IMR-90 (cell line): ENCODE results near the gene SCAF4. TPM values are rescaled to one million over a fixed set of nuclear protein-coding genes. Genes with fewer than 3 reads are reported as not detected.

Experiments used
- ATAC-seq: fragments of 200-7000 bp; cut with Tn5 transposase; 2 replicates; pipeline ENCODE4 v1.9.1; 2020; ENCODE audit warnings: low read depth, mild to moderate bottlenecking, moderate library complexity
- BruUV-seq: library from RNA; stranded (reverse); fragments of 400-500 nt; replicated peaks from 2 replicates; lab custom pipeline; 2021; lab: Mats Ljungman, UMichigan
- CTCF ChIA-PET: fragments of 300-600 bp; formaldehyde crosslinking; extraction: SDS; loops from one replicate; lab custom pipeline; 2021; ENCODE audit warnings: antibody characterized with exemption; lab: Yijun Ruan, JAX
- POLR2A ChIA-PET: fragments of 300-600 bp; sonication (Branson Sonifier 250); formaldehyde crosslinking; loops from one replicate; lab custom pipeline; 2022; ENCODE audit warnings: antibody characterized with exemption; ENCODE audit not compliant: unreplicated experiment; lab: Charles Lee
- DNase-seq: peaks from one replicate; pipeline ENCODE4 v3.0.0; 2013
- H2AFZ ChIP-seq: replicated peaks from 2 replicates; pipeline ENCODE3; 2013; ENCODE audit warnings: low read length, mild to moderate bottlenecking; ENCODE audit not compliant: poor library complexity
- H2AK5ac ChIP-seq: 2 replicates; pipeline ENCODE4 v1.6.1; 2013; ENCODE audit warnings: low read depth, low read length, inconsistent platforms
- H2AK9ac ChIP-seq: replicated peaks from 2 replicates; pipeline ENCODE3; 2013; ENCODE audit warnings: mild to moderate bottlenecking, low read depth, low read length, moderate library complexity; ENCODE audit not compliant: poor library complexity
- H2BK120ac ChIP-seq: 2 replicates; pipeline ENCODE4 v1.6.1; 2013; ENCODE audit warnings: low read depth, low read length, inconsistent platforms
- H2BK15ac ChIP-seq: 3 replicates; pipeline ENCODE4 v1.6.1; 2013; ENCODE audit warnings: low read depth, low read length, inconsistent platforms
- H2BK20ac ChIP-seq: 2 replicates; pipeline ENCODE4 v1.6.1; 2013; ENCODE audit warnings: low read depth, mild to moderate bottlenecking, inconsistent platforms, low read length, moderate library complexity
- H2BK5ac ChIP-seq: 2 replicates; pipeline ENCODE4 v1.6.1; 2013; ENCODE audit warnings: mild to moderate bottlenecking, low read depth, low read length, inconsistent platforms; ENCODE audit not compliant: poor library complexity, severe bottlenecking
- H3K14ac ChIP-seq: replicated peaks from 2 replicates; pipeline ENCODE4 v1.6.1; 2013; ENCODE audit warnings: low read depth, low read length, inconsistent platforms
- H3K18ac ChIP-seq: 2 replicates; pipeline ENCODE4 v1.6.1; 2013; ENCODE audit warnings: low read depth, low read length, control low read depth
- H3K23ac ChIP-seq: 2 replicates; pipeline ENCODE4 v1.6.1; 2013; ENCODE audit warnings: low read depth, low read length, inconsistent platforms
- H3K27ac ChIP-seq: 2 replicates; pipeline ENCODE4 v1.5.1; 2013; ENCODE audit warnings: mild to moderate bottlenecking, control low read depth, low read length; ENCODE audit not compliant: insufficient read depth
- H3K27me3 ChIP-seq: 2 replicates; pipeline ENCODE4 v1.6.1; 2013; ENCODE audit warnings: low read length; ENCODE audit not compliant: control insufficient read depth, insufficient read depth
- H3K36me3 ChIP-seq: 2 replicates; pipeline ENCODE4 v1.6.1; 2013; ENCODE audit warnings: low read length, mixed read lengths; ENCODE audit not compliant: control insufficient read depth, insufficient read depth
- H3K4ac ChIP-seq: 2 replicates; pipeline ENCODE4 v1.6.1; 2013; ENCODE audit warnings: low read depth, low read length, inconsistent platforms
- H3K4me1 ChIP-seq: 2 replicates; pipeline ENCODE4 v1.6.1; 2013; ENCODE audit warnings: low read length, mixed read lengths; ENCODE audit not compliant: control insufficient read depth, insufficient read depth
- H3K4me2 ChIP-seq: 2 replicates; pipeline ENCODE4 v1.6.1; 2013; ENCODE audit warnings: low read depth, mild to moderate bottlenecking, control low read depth, low read length, moderate library complexity
- H3K4me3 ChIP-seq: 2 replicates; pipeline ENCODE4 v1.5.1; 2013; ENCODE audit warnings: low read depth, mild to moderate bottlenecking, control low read depth, low read length, moderate library complexity; ENCODE audit not compliant: insufficient read depth
- H3K56ac ChIP-seq: 2 replicates; pipeline ENCODE4 v1.6.1; 2013; ENCODE audit warnings: low read length, inconsistent platforms; ENCODE audit not compliant: insufficient read depth; ENCODE audit errors: extremely low read depth
- H3K79me1 ChIP-seq, 2 experiments: 2 replicates each; pipeline ENCODE4 v1.6.1; 2013; ENCODE audit warnings: low read length in 2 of 2, inconsistent platforms in 1 of 2, low read depth in 1 of 2
- H3K9ac ChIP-seq: 2 replicates; pipeline ENCODE4 v1.6.1; 2013; ENCODE audit warnings: low read depth, low read length, control low read depth
- H3K9me1 ChIP-seq: 2 replicates; pipeline ENCODE4 v1.6.1; 2013; ENCODE audit warnings: low read length, inconsistent platforms; ENCODE audit not compliant: insufficient read depth
- H3K9me3 ChIP-seq: 2 replicates; pipeline ENCODE4 v1.6.1; 2013; ENCODE audit warnings: low read length; ENCODE audit not compliant: control insufficient read depth, insufficient read depth
- H4K20me1 ChIP-seq: 2 replicates; pipeline ENCODE4 v1.6.1; 2013; ENCODE audit warnings: low read length, inconsistent platforms; ENCODE audit not compliant: insufficient read depth
- H4K5ac ChIP-seq: 2 replicates; pipeline ENCODE4 v1.6.1; 2013; ENCODE audit warnings: mild to moderate bottlenecking, low read depth, low read length, control low read depth
- H4K8ac ChIP-seq, 2 experiments: 2 replicates each; pipeline ENCODE4 v1.6.1; 2013; ENCODE audit warnings: low read depth in 2 of 2, low read length in 2 of 2, control low read depth in 1 of 2, inconsistent platforms in 1 of 2
- H4K91ac ChIP-seq: 2 replicates; pipeline ENCODE4 v1.6.1; 2013; ENCODE audit warnings: low read depth, low read length, inconsistent platforms; ENCODE audit not compliant: insufficient read depth
- BHLHE40 ChIP-seq: fragments of 150-350 bp; IDR thresholded peaks from 2 replicates; pipeline ENCODE4 v1.6.1; 2016; ENCODE audit warnings: mild to moderate bottlenecking, low read depth, low read length
- CEBPB ChIP-seq: IDR thresholded peaks from 2 replicates; pipeline ENCODE4 v1.6.1; 2012; ENCODE audit warnings: low read depth, low read length, improper control_type of control experiment
- CHD1 ChIP-seq: IDR thresholded peaks from 2 replicates; pipeline ENCODE4 v1.6.1; 2012; ENCODE audit warnings: low read depth, low read length, improper control_type of control experiment
- CTCF ChIP-seq: conservative IDR thresholded peaks from 2 replicates; pipeline ENCODE4 v1.5.1; 2012; ENCODE audit warnings: mild to moderate bottlenecking, low read depth, low read length, improper control_type of control experiment
- ELK1 ChIP-seq: fragments of 150-350 bp; IDR thresholded peaks from 2 replicates; pipeline ENCODE4 v1.6.1; 2016; ENCODE audit warnings: low read depth, mild to moderate bottlenecking, low read length, moderate library complexity, borderline replicate concordance
- FOS ChIP-seq: fragments of 150-350 bp; IDR thresholded peaks from 2 replicates; pipeline ENCODE4 v1.6.1; 2016; ENCODE audit warnings: low read depth, low read length
- MAFK ChIP-seq: IDR thresholded peaks from 2 replicates; pipeline ENCODE4 v1.6.1; 2012; ENCODE audit warnings: low read depth, low read length, improper control_type of control experiment
- MAZ ChIP-seq: IDR thresholded peaks from 2 replicates; pipeline ENCODE4 v1.6.1; 2012; ENCODE audit warnings: low read depth, mild to moderate bottlenecking, low read length, improper control_type of control experiment, moderate library complexity, borderline replicate concordance
- MXI1 ChIP-seq: IDR thresholded peaks from 2 replicates; pipeline ENCODE4 v1.6.1; 2012; ENCODE audit warnings: low read depth, mild to moderate bottlenecking, low read length, moderate library complexity, borderline replicate concordance
- NFE2L2 ChIP-seq: fragments of 150-350 bp; IDR thresholded peaks from 2 replicates; pipeline ENCODE4 v1.6.1; 2016; ENCODE audit warnings: low read depth, mild to moderate bottlenecking, low read length
- POLR2A ChIP-seq: IDR thresholded peaks from 2 replicates; pipeline ENCODE4 v1.6.1; 2012; ENCODE audit warnings: mild to moderate bottlenecking, low read depth, low read length
- RAD21 ChIP-seq: IDR thresholded peaks from 2 replicates; pipeline ENCODE4 v1.6.1; 2012; ENCODE audit warnings: low read length, improper control_type of control experiment
- RCOR1 ChIP-seq: IDR thresholded peaks from 2 replicates; pipeline ENCODE4 v1.6.1; 2012; ENCODE audit warnings: mild to moderate bottlenecking, low read length, improper control_type of control experiment; ENCODE audit not compliant: insufficient replicate concordance
- RFX5 ChIP-seq: IDR thresholded peaks from 2 replicates; pipeline ENCODE4 v1.8.0; 2012; ENCODE audit warnings: low read depth, mild to moderate bottlenecking, low read length, moderate library complexity
- SMC3 ChIP-seq: fragments of 150-350 bp; IDR thresholded peaks from 2 replicates; pipeline ENCODE4 v1.6.1; 2016; ENCODE audit warnings: low read depth, mild to moderate bottlenecking, antibody characterized with exemption, low read length, moderate library complexity
- USF2 ChIP-seq: fragments of 150-350 bp; IDR thresholded peaks from 2 replicates; pipeline ENCODE4 v1.6.1; 2017; ENCODE audit warnings: mild to moderate bottlenecking, antibody characterized with exemption, low read length, low read depth
- WGBS, 2 experiments: methylation state at CpG; one replicate each; pipeline versions ENCODE4 v1.1.5 to v1.1.7; 2013; ENCODE audit warnings: missing lambda C conversion rate in 2 of 2; ENCODE audit not compliant: insufficient read length in 1 of 2; ENCODE audit errors: extremely low coverage in 2 of 2; 5-methylcytosine and 5-hydroxymethylcytosine counted together
- dilution Hi-C: fragments of 300-500 bp; cut with HindIII; formaldehyde crosslinking; loops from one replicate; pipeline ENCODE4 v1.14.3; 2018; ENCODE audit warnings: low sequenced_read_pairs; ENCODE audit not compliant: unreplicated experiment
- in situ Hi-C: fragments of 300-500 bp; cut with MboI; formaldehyde crosslinking; loops from 3 replicates; pipeline ENCODE4 v1.14.3; 2019; ENCODE audit warnings: low sequenced_read_pairs, inconsistent platforms, mixed read lengths
- intact Hi-C: fragments of 100-400 bp; cut with micrococcal nuclease; formaldehyde crosslinking; loops from 2 replicates; pipeline ENCODE4 v1.10.0; 2022
- polyA plus RNA-seq, 3 experiments: library from polyadenylated mRNA; depleted of rRNA; stranded (reverse); fragments of >200 nt; gene quantifications; 2 replicates each; pipeline ENCODE4 v1.2.3, GENCODE V29; 2012; ENCODE audit warnings: low replicate concordance in 1 of 3
- total RNA-seq: library from RNA; depleted of rRNA; stranded (reverse); fragments of >200 nt; gene quantifications from 2 replicates; pipeline ENCODE4 v1.2.3, GENCODE V29; 2012

Gene SCAF4
- total and polyA plus RNA-seq, 2 of the 4 experiments (the other 2 are of a cell fraction), result 2.7 to 12.1 TPM

GRCh38 chr21:31671931-31672330, 60.0 kb downstream of the SCAF4 start:
- H3K27me3 ChIP-seq, result no peaks in the 10 kb centered on the region
- peaks cover 3% of the 10 kb centered on the region for H3K9me1 ChIP-seq
- POLR2A ChIA-PET, result no interaction called here
- no peak overlapping the region for H3K4me2 ChIP-seq
- no peaks in the 10 kb centered on the region for H3K9me3 ChIP-seq
- no peak overlapping the region for H4K91ac ChIP-seq
- 92% methylated on average over 4 of the region's 17 CpGs; no CpG with 5 or more reads in 1 of the 2 experiments for WGBS, 2 experiments
- no peak overlapping the region for H3K56ac ChIP-seq
- dilution Hi-C loops, result no loop called here
- no peak overlapping the region for H4K5ac ChIP-seq
- no peak for DNase-seq
- no peak overlapping the region for H2AK9ac ChIP-seq
- peaks cover 0 to 30% of the 10 kb centered on the region in 2 experiments; a peak in 2 of 4 replicates for H3K79me1 ChIP-seq
- no peak for ATAC-seq
- no peak overlapping the region for H3K9ac ChIP-seq
- H3K27ac ChIP-seq, result no peak overlapping the region
- H2BK120ac ChIP-seq, result no peak overlapping the region
- CTCF ChIA-PET, result no interaction called here
- in situ Hi-C loops, result no loop called here
- no peak overlapping the region for H3K14ac ChIP-seq
- TF ChIP-seq CTCF, result no peak
- no peak for TF ChIP-seq USF2
- TF ChIP-seq ELK1, result no peak
- TF ChIP-seq SMC3, result no peak
- no peak for TF ChIP-seq CEBPB
- TF ChIP-seq POLR2A, result no peak
- TF ChIP-seq RCOR1, result no peak
- no peak for TF ChIP-seq CHD1
- no peak for TF ChIP-seq RAD21
- no peak for TF ChIP-seq MAFK
- no peak for TF ChIP-seq RFX5
- no peak for TF ChIP-seq MXI1
- no peak for TF ChIP-seq MAZ
- TF ChIP-seq BHLHE40, result no peak
- no peak for TF ChIP-seq FOS
- TF ChIP-seq NFE2L2, result no peak
- H2BK15ac ChIP-seq, result no peak overlapping the region
- intact Hi-C loops, result no loop called here
- H4K8ac ChIP-seq, result no peak overlapping the region
- H2AK5ac ChIP-seq, result no peak overlapping the region
- no peak overlapping the region for H3K23ac ChIP-seq
- H2BK5ac ChIP-seq, result no peak overlapping the region
- no peak overlapping the region for H3K4me3 ChIP-seq
- no peak overlapping the region for H3K18ac ChIP-seq
- H2AFZ ChIP-seq, result no peak overlapping the region
- peaks cover 2% of the 10 kb centered on the region; the same call in 1 of the 2 replicates for H4K20me1 ChIP-seq
- BruUV-seq, result no TSS peak
- no peaks in the 10 kb centered on the region for H3K4me1 ChIP-seq
- no peak overlapping the region for H2BK20ac ChIP-seq
- peaks cover 19% of the 10 kb centered on the region for H3K36me3 ChIP-seq
- H3K4ac ChIP-seq, result no peak overlapping the region
